HCT116 (cell line): ENCODE measurements around the gene MRFAP1L1.

ENCODE experiments used
- CBX3 ChIP-seq: IDR thresholded peaks from 2 replicates; pipeline ENCODE4 v1.6.1; 2012; ENCODE audit warnings: low read depth
- CTCF ChIP-seq, 3 experiments: fragments of 200-600 bp in 1 of 3; sonication (generic) in 1 of 3; IDR thresholded peaks in 2 of 3; conservative IDR thresholded peaks in 1 of 3; 2 replicates each; pipeline ENCODE4 v1.5.1; 2012 to 2017; ENCODE audit warnings: low read depth in 2 of 3, low read length in 2 of 3, antibody characterized with exemption in 1 of 3, borderline replicate concordance in 1 of 3, control low read depth in 1 of 3, mild to moderate bottlenecking in 1 of 3, mixed read lengths in 1 of 3, mixed run types in 1 of 3, moderate library complexity in 1 of 3; ENCODE audit not compliant: insufficient read depth in 1 of 3
- EZH2 ChIP-seq: fragments of 200-600 bp; sonication (generic); IDR thresholded peaks from 2 replicates; pipeline ENCODE4 v1.6.1; 2017; ENCODE audit warnings: antibody characterized with exemption, mixed run types
- FOSL1 ChIP-seq: IDR thresholded peaks from 2 replicates; pipeline ENCODE4 v1.6.1; 2012; ENCODE audit warnings: low read depth
- JUND ChIP-seq: IDR thresholded peaks from 2 replicates; pipeline ENCODE4 v1.6.1; 2012
- POLR2A ChIP-seq: IDR thresholded peaks from 2 replicates; pipeline ENCODE4 v1.7.0; 2011; ENCODE audit warnings: borderline replicate concordance; ENCODE audit not compliant: insufficient read depth, insufficient read length; ENCODE audit errors: extremely low read depth
- ZBTB33 ChIP-seq: IDR thresholded peaks from 2 replicates; pipeline ENCODE4 v1.6.1; 2011; ENCODE audit warnings: mild to moderate bottlenecking, low read length, moderate library complexity; ENCODE audit not compliant: insufficient replicate concordance; ENCODE audit errors: extremely low read depth

- TF ChIP-seq CTCF (IDR thresholded peaks at IDR 0.05 in 2 of 3, conservative IDR thresholded peaks at IDR 0.05 in 1 of 3; ENCODE audit: borderline replicate concordance in 1 of 3, insufficient read depth in 1 of 3, low read depth in 2 of 3, low read length in 2 of 3) (no peak), EZH2 (no peak), POLR2A (no peak), ZBTB33 (no peak), JUND (no peak), FOSL1 (no peak), CBX3 (no peak)
Observed at GRCh38 chr4:6668391-6668790, 41.3 kb downstream of the MRFAP1L1 start.
